DND-41 (cell line): ENCODE results near the gene DTL.

Source experiments
- ATAC-seq: fragments of 200-7000 bp; cut with Tn5 transposase; 3 replicates; pipeline ENCODE4 v1.9.1; 2021; ENCODE audit warnings: low read depth; ENCODE audit not compliant: insufficient read depth
- DNase-seq: peaks from one replicate; pipeline ENCODE4 v3.0.0-alpha.2; 2020
- H2AFZ ChIP-seq: 2 replicates; pipeline ENCODE4 v1.6.0; 2012; ENCODE audit warnings: low read depth, low read length
- H3K27ac ChIP-seq: 2 replicates; pipeline ENCODE4 v1.5.1; 2012; ENCODE audit warnings: low read length, inconsistent platforms
- H3K27me3 ChIP-seq: fragments of 200-600 bp; sonication (generic); 2 replicates; pipeline ENCODE4 v1.6.0; 2012; ENCODE audit warnings: low read length, mild to moderate bottlenecking, inconsistent platforms; ENCODE audit not compliant: insufficient read depth, poor library complexity
- H3K36me3 ChIP-seq: 2 replicates; pipeline ENCODE4 v1.5.1; 2012; ENCODE audit warnings: low read length, inconsistent platforms; ENCODE audit not compliant: insufficient read depth
- H3K4me1 ChIP-seq: 2 replicates; pipeline ENCODE4 v1.5.1; 2012; ENCODE audit warnings: mild to moderate bottlenecking, low read length; ENCODE audit not compliant: insufficient read depth
- H3K4me2 ChIP-seq: 2 replicates; pipeline ENCODE4 v1.6.0; 2012; ENCODE audit warnings: mild to moderate bottlenecking, moderate library complexity, low read length, inconsistent platforms; ENCODE audit not compliant: insufficient read depth
- H3K4me3 ChIP-seq, 2 experiments: fragments of 200-600 bp in 1 of 2; shearing (Covaris generic) in 1 of 2; 2 replicates each; pipeline ENCODE4 v1.5.1; 2012 to 2016; ENCODE audit warnings: inconsistent platforms in 2 of 2, low read length in 2 of 2, mild to moderate bottlenecking in 2 of 2, low read depth in 1 of 2, moderate library complexity in 1 of 2
- H3K79me2 ChIP-seq: 2 replicates; pipeline ENCODE4 v1.6.0; 2012; ENCODE audit warnings: low read length, inconsistent platforms; ENCODE audit not compliant: insufficient read depth
- H3K9ac ChIP-seq: 2 replicates; pipeline ENCODE4 v1.6.0; 2012; ENCODE audit warnings: low read depth, mild to moderate bottlenecking, inconsistent platforms, low read length, moderate library complexity
- H3K9me3 ChIP-seq: 2 replicates; pipeline ENCODE4 v1.5.1; 2012; ENCODE audit warnings: low read length, moderate library complexity, mild to moderate bottlenecking, inconsistent platforms; ENCODE audit not compliant: insufficient read depth, severe bottlenecking
- H4K20me1 ChIP-seq: 2 replicates; pipeline ENCODE4 v1.6.0; 2012; ENCODE audit warnings: low read length; ENCODE audit not compliant: insufficient read depth
- CTCF ChIP-seq: IDR thresholded peaks from 2 replicates; pipeline ENCODE4 v1.5.1; 2012; ENCODE audit warnings: borderline replicate concordance, low read length, moderate library complexity, mild to moderate bottlenecking; ENCODE audit not compliant: poor library complexity, severe bottlenecking; ENCODE audit errors: extremely low read depth
- EZH2 ChIP-seq: IDR thresholded peaks from 3 replicates; pipeline ENCODE4 v1.6.1; 2012; ENCODE audit warnings: borderline replicate concordance, low read depth, mild to moderate bottlenecking, moderate library complexity, low read length, inconsistent platforms; ENCODE audit not compliant: severe bottlenecking

Gene DTL

GRCh38 chr1:212113706-212114105, 78.2 kb downstream of the DTL start:
- Histone ChIP-seq H3K4me1 (no peaks in the 10 kb centered on the region), H3K4me2 (no peak overlapping the region), H4K20me1 (peaks cover 22% of the 10 kb centered on the region; the same call in 1 of the 2 replicates), H3K79me2 (peaks cover 24% of the 10 kb centered on the region; the same call in 1 of the 2 replicates), H2AFZ (no peak overlapping the region), H3K9ac (no peak overlapping the region), H3K36me3 (peaks cover 66% of the 10 kb centered on the region), H3K4me3 (no peak overlapping the region), H3K27me3 (no peaks in the 10 kb centered on the region), H3K9me3 (no peaks in the 10 kb centered on the region), H3K27ac (no peak overlapping the region)
- ATAC-seq (no peak), DNase-seq (no peak)
- TF ChIP-seq EZH2: no peak
- TF ChIP-seq CTCF: no peak

GRCh38 chr1:212118167-212118871, 82.8 kb downstream of the DTL start:
- no peak for TF ChIP-seq EZH2
- no peak for TF ChIP-seq CTCF
- no peaks in the 10 kb centered on the region for H3K9me3 ChIP-seq
- H3K9ac ChIP-seq: no peak overlapping the region
- peaks cover 6% of the 10 kb centered on the region; the same call in 1 of the 2 replicates for H3K79me2 ChIP-seq
- no peak overlapping the region for H3K4me2 ChIP-seq
- DNase-seq (no peak), ATAC-seq (no peak)
- no peak overlapping the region for H3K4me3 ChIP-seq
- H2AFZ ChIP-seq: no peak overlapping the region
- no peaks in the 10 kb centered on the region for H3K27me3 ChIP-seq
- H4K20me1 ChIP-seq: peaks cover 19% of the 10 kb centered on the region
- H3K4me1 ChIP-seq: no peaks in the 10 kb centered on the region
- H3K36me3 ChIP-seq: peaks cover 41% of the 10 kb centered on the region
- H3K27ac ChIP-seq: no peak overlapping the region

GRCh38 chr1:212118872-212119260, 83.3 kb downstream of the DTL start:
- Histone ChIP-seq H3K27ac (no peak overlapping the region), H3K4me1 (no peaks in the 10 kb centered on the region), H3K4me2 (no peak overlapping the region), H3K4me3 (no peak overlapping the region), H3K9me3 (no peaks in the 10 kb centered on the region), H3K9ac (no peak overlapping the region), H3K79me2 (peaks cover 1% of the 10 kb centered on the region; the same call in 1 of the 2 replicates), H3K36me3 (peaks cover 35% of the 10 kb centered on the region), H3K27me3 (no peaks in the 10 kb centered on the region), H2AFZ (no peak overlapping the region), H4K20me1 (peaks cover 14% of the 10 kb centered on the region)
- no peak for TF ChIP-seq CTCF
- no peak for TF ChIP-seq EZH2
- no peak for ATAC-seq
- no peak for DNase-seq
